ENCODE results near the gene ZNF76. TPM values are rescaled to one million over a fixed set of nuclear protein-coding genes. Genes with fewer than 3 reads are reported as not detected.

The ZNF76 gene
- polyA plus RNA-seq, 2 of the 4 experiments (the other 2 are of a cell fraction), result 7.9 to 10.5 TPM

DNA sequence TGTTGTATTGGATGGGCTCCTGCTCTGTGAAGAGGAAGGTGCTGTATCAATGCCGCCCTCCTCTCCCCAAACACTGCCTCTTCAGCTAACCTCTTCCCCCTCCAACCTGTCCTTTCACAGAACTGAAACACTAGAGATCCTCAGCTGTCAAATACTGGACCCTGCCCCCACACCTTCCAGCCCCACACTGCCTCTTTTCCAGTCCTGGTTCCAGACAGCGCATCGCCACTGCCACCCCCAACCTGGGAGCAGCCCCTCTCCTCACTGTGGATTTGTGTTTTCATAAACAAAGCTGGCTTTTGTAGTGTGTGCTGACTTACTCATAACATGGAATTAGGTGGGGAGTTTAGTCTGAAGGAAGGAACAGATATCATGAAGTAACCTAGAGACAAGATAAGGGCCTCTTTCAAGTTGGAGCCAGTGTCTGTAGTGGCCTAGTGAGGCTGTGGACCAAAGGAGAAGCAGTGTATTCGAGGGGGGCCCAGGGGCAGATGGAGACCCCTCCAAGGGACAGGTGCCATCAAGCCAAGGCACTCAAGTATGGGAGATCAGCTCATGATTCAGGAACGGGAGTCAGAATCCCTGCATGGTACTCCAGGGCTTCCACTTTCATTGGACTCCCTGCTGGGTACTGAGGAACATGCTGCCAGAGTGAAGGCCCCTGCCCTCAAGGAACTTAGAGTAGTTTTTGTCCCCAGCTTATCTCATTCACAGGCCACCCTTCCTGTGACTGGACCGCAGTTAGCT lies 43.7 kb upstream of the ZNF76 start:
- FAIRE-seq (no peak), DNase-seq (ENCODE audit: low read depth in 1 of 2, low spot score in 1 of 2) (no peak), ATAC-seq (no peak)
- WGBS (ENCODE audit: missing lambda C conversion rate), result 89% methylated on average over 6 of the region's 6 CpGs
- CTCF ChIA-PET, result interaction anchor here (1.1 to 2.6 kb wide), 3 partner anchors 11 to 76 kb away, joined by 3 to 12 read pairs (median 5); no protein-coding TSS in a partner anchor
- Histone ChIP-seq H3K27ac (no peak overlapping the region), H3K4me3 (no peak overlapping the region), H3K9me3 (no peaks in the 10 kb centered on the region), H3K4me2 (no peak overlapping the region), H3K4me1 (no peaks in the 10 kb centered on the region)
- POLR2A ChIA-PET, result no interaction called here
- TF ChIP-seq CHD4 (IDR thresholded peaks at IDR 0.05; ENCODE audit: borderline replicate concordance), result no peak
- TF ChIP-seq, protein P1, sequence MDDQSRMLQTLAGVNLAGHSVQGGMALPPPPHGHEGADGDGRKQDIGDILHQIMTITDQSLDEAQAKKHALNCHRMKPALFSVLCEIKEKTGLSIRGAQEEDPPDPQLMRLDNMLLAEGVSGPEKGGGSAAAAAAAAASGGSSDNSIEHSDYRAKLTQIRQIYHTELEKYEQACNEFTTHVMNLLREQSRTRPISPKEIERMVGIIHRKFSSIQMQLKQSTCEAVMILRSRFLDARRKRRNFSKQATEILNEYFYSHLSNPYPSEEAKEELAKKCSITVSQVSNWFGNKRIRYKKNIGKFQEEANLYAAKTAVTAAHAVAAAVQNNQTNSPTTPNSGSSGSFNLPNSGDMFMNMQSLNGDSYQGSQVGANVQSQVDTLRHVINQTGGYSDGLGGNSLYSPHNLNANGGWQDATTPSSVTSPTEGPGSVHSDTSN (IDR thresholded peaks at IDR 0.05), result no peak
- no peak for TF ChIP-seq ZC3H11A (IDR thresholded peaks at IDR 0.05)
- TF ChIP-seq PHF8 (IDR thresholded peaks at IDR 0.05; ENCODE audit: borderline replicate concordance, low read depth), result no peak
- TF ChIP-seq POLR2AphosphoS2 (conservative IDR thresholded peaks at IDR 0.05; ENCODE audit: low read length), result no peak
- no peak for TF ChIP-seq HOXB13 (CRISPR knock-in tag; IDR thresholded peaks at IDR 0.05; ENCODE audit: low read depth)
- no peak for TF ChIP-seq HOXA7 (CRISPR knock-in tag; IDR thresholded peaks at IDR 0.05)
- no peak for TF ChIP-seq HOXB5 (CRISPR knock-in tag; IDR thresholded peaks at IDR 0.05)

DNA sequence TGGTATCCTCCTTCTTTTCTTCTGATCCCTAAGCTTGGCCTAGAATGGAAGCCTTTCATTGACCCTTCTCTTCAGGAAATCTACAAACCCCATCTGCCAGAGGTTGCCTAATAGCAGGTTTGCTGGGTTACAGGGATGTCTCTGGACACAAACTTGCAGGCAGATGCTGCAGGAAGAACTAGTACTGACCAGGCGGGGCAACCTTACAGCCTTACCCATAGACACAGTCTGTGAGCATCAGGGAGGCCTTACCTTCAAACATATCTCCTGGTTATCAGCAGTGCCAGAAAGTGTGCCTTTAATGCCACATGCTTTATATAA lies 43.2 kb upstream of the ZNF76 start:
- FAIRE-seq (no peak), DNase-seq (ENCODE audit: low read depth in 1 of 2, low spot score in 1 of 2) (no peak), ATAC-seq (no peak)
- no peak overlapping the region for H3K4me2 ChIP-seq
- WGBS (ENCODE audit: missing lambda C conversion rate), result 100% methylated on average over 1 of the region's 1 CpG
- no peak overlapping the region for H3K27ac ChIP-seq
- CTCF ChIA-PET, result interaction anchor here (1.1 to 2.6 kb wide), 3 partner anchors 12 to 77 kb away, joined by 3 to 12 read pairs (median 5); no protein-coding TSS in a partner anchor
- H3K4me3 ChIP-seq, result no peak overlapping the region
- POLR2A ChIA-PET, result no interaction called here
- H3K9me3 ChIP-seq, result no peaks in the 10 kb centered on the region
- no peak for TF ChIP-seq HOXA7 (CRISPR knock-in tag; IDR thresholded peaks at IDR 0.05)
- TF ChIP-seq, protein P2, sequence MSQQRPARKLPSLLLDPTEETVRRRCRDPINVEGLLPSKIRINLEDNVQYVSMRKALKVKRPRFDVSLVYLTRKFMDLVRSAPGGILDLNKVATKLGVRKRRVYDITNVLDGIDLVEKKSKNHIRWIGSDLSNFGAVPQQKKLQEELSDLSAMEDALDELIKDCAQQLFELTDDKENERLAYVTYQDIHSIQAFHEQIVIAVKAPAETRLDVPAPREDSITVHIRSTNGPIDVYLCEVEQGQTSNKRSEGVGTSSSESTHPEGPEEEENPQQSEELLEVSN (IDR thresholded peaks at IDR 0.05; ENCODE audit: borderline replicate concordance, low read depth), result no peak
- TF ChIP-seq GATA3 (IDR thresholded peaks at IDR 0.05; ENCODE audit: borderline replicate concordance), result no peak
- TF ChIP-seq, protein P3, sequence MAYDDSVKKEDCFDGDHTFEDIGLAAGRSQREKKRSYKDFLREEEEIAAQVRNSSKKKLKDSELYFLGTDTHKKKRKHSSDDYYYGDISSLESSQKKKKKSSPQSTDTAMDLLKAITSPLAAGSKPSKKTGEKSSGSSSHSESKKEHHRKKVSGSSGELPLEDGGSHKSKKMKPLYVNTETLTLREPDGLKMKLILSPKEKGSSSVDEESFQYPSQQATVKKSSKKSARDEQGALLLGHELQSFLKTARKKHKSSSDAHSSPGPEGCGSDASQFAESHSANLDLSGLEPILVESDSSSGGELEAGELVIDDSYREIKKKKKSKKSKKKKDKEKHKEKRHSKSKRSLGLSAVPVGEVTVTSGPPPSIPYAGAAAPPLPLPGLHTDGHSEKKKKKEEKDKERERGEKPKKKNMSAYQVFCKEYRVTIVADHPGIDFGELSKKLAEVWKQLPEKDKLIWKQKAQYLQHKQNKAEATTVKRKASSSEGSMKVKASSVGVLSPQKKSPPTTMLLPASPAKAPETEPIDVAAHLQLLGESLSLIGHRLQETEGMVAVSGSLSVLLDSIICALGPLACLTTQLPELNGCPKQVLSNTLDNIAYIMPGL (CRISPR knock-in tag; IDR thresholded peaks at IDR 0.05; ENCODE audit: borderline replicate concordance), result no peak
- no peak for TF ChIP-seq HDAC2 (IDR thresholded peaks at IDR 0.05)
- TF ChIP-seq, protein P4, sequence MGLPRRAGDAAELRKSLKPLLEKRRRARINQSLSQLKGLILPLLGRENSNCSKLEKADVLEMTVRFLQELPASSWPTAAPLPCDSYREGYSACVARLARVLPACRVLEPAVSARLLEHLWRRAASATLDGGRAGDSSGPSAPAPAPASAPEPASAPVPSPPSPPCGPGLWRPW (IDR thresholded peaks at IDR 0.05), result no peak
- TF ChIP-seq NPAS2 (CRISPR knock-in tag; IDR thresholded peaks at IDR 0.05; ENCODE audit: borderline replicate concordance), result no peak
- TF ChIP-seq FOSL2 (IDR thresholded peaks at IDR 0.05), result no peak
- no peak for TF ChIP-seq FOSL2 (CRISPR knock-in tag; IDR thresholded peaks at IDR 0.05)
- no peak for TF ChIP-seq MYC (IDR thresholded peaks at IDR 0.05; ENCODE audit: borderline replicate concordance, low read length)
- TF ChIP-seq, protein P5, sequence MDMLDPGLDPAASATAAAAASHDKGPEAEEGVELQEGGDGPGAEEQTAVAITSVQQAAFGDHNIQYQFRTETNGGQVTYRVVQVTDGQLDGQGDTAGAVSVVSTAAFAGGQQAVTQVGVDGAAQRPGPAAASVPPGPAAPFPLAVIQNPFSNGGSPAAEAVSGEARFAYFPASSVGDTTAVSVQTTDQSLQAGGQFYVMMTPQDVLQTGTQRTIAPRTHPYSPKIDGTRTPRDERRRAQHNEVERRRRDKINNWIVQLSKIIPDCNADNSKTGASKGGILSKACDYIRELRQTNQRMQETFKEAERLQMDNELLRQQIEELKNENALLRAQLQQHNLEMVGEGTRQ (IDR thresholded peaks at IDR 0.05), result no peak
- TF ChIP-seq RNF2 (IDR thresholded peaks at IDR 0.05; ENCODE audit: borderline replicate concordance, low read depth), result no peak
- TF ChIP-seq SMC3 (IDR thresholded peaks at IDR 0.05), result no peak
- no peak for TF ChIP-seq RAD21 (conservative IDR thresholded peaks at IDR 0.05 in 1 of 2, IDR thresholded peaks at IDR 0.05 in 1 of 2)
- TF ChIP-seq ESRRA (IDR thresholded peaks at IDR 0.05; ENCODE audit: borderline replicate concordance, low read length), result no peak
- TF ChIP-seq HOXB5 (CRISPR knock-in tag; IDR thresholded peaks at IDR 0.05), result no peak
- TF ChIP-seq FOSB (CRISPR knock-in tag; IDR thresholded peaks at IDR 0.05), result no peak
- no peaks in the 10 kb centered on the region for H3K4me1 ChIP-seq

Measured in A549 (cell line).